PC-3 (cell line): ENCODE data around the gene CLMN.

Source experiments
- EZH2 ChIP-seq: fragments of 300-600 bp; sonication (generic); IDR thresholded peaks from one replicate; pipeline ENCODE4 v1.6.1; 2017; ENCODE audit warnings: antibody characterized with exemption, mild to moderate bottlenecking, low read length; ENCODE audit not compliant: unreplicated experiment
- EZH2phosphoT487 ChIP-seq: fragments of 300-600 bp; sonication (generic); IDR thresholded peaks from 2 replicates; pipeline ENCODE4 v1.6.1; 2018; ENCODE audit warnings: mild to moderate bottlenecking, antibody characterized with exemption, low read length, borderline replicate concordance

- TF ChIP-seq EZH2 (no peak), EZH2phosphoT487 (no peak)
Observed at GRCh38 chr14:95221531-95221930, 98.2 kb downstream of the CLMN start.
